Measurements from ENCODE around the gene IGSF21. TPM values are rescaled to one million over a fixed set of nuclear protein-coding genes. Genes with fewer than 3 reads are reported as not detected.

Gene IGSF21
- total RNA-seq, 4 donors from 2014 or later = 4.7 to 10.2 (median 5.9) TPM

GRCh38 chr1:18390953-18391352 is 283.4 kb downstream of the IGSF21 start:
- no peaks in the 10 kb centered on the region for H3K27me3 ChIP-seq
- 67 to 71% methylated on average over 11 of the region's 11 CpGs for WGBS, 2 donors
- H3K27ac ChIP-seq = no peak overlapping the region
- H3K4me3 ChIP-seq = no peak overlapping the region
- H3K36me3 ChIP-seq = no peaks in the 10 kb centered on the region
- peaks cover 0 to 8% (median 0%) of the 10 kb centered on the region in 4 donors for H3K9me3 ChIP-seq
- TF ChIP-seq CTCF (IDR thresholded peaks at IDR 0.05) (no peak), POLR2A (IDR thresholded peaks at IDR 0.05) (no peak), EP300 (IDR thresholded peaks at IDR 0.05) (no peak)
- no peak for DNase-seq (ENCODE audit: low spot score in 2 of 2)
- H3K4me1 ChIP-seq = no peaks in the 10 kb centered on the region

- H3K27me3 ChIP-seq = peaks cover 0 to 4% of the 10 kb centered on the region in 2 donors
- TF ChIP-seq EP300 (IDR thresholded peaks at IDR 0.05) = no peak
- TF ChIP-seq CTCF (IDR thresholded peaks at IDR 0.05) = no peak
- no peak for TF ChIP-seq POLR2A (IDR thresholded peaks at IDR 0.05)
These were observed 287.1 kb downstream of the IGSF21 start for GRCh38 chr1:18394563-18395156.

GRCh38 chr1:18396247-18396980 is 288.8 kb downstream of the IGSF21 start:
- Histone ChIP-seq H3K9me3 (no peaks in the 10 kb centered on the region), H3K4me3 (no peak overlapping the region), H3K36me3 (no peaks in the 10 kb centered on the region), H3K27ac (no peak overlapping the region), H3K27me3 (peaks cover 0 to 4% of the 10 kb centered on the region in 2 donors), H3K4me1 (no peaks in the 10 kb centered on the region)
- DNase-seq (ENCODE audit: low spot score in 2 of 2) = no peak
- TF ChIP-seq POLR2A (IDR thresholded peaks at IDR 0.05) (no peak), EP300 (IDR thresholded peaks at IDR 0.05) (no peak), CTCF (IDR thresholded peaks at IDR 0.05) (no peak)
- WGBS, 2 donors = 67 to 70% methylated on average over 7 of the region's 7 CpGs

More at GRCh38 chr1:18394563-18395156, 287.1 kb downstream of the IGSF21 start:
- no peaks in the 10 kb centered on the region for H3K4me1 ChIP-seq
- H3K9me3 ChIP-seq = no peaks in the 10 kb centered on the region
- 86 to 91% methylated on average over 9 of the region's 9 CpGs for WGBS, 2 donors
- no peak overlapping the region for H3K27ac ChIP-seq
- no peak overlapping the region for H3K4me3 ChIP-seq
- no peak for DNase-seq (ENCODE audit: low spot score in 2 of 2)
- no peaks in the 10 kb centered on the region for H3K36me3 ChIP-seq

GRCh38 chr1:18397641-18398040 is 290.0 kb downstream of the IGSF21 start:
- TF ChIP-seq EP300 (IDR thresholded peaks at IDR 0.05) = no peak
- TF ChIP-seq POLR2A (IDR thresholded peaks at IDR 0.05) = no peak
- TF ChIP-seq CTCF (IDR thresholded peaks at IDR 0.05) = no peak
- Histone ChIP-seq H3K27ac (no peak overlapping the region), H3K36me3 (no peaks in the 10 kb centered on the region), H3K4me1 (no peaks in the 10 kb centered on the region), H3K4me3 (no peak overlapping the region), H3K27me3 (peaks cover 0 to 4% of the 10 kb centered on the region in 2 donors), H3K9me3 (no peaks in the 10 kb centered on the region)
- WGBS, 2 donors = 73 to 74% methylated on average over 4 of the region's 4 CpGs
- DNase-seq (ENCODE audit: low spot score in 2 of 2) = no peak

GRCh38 chr1:18398791-18399530 is 291.4 kb downstream of the IGSF21 start:
- Histone ChIP-seq H3K27ac (no peak overlapping the region), H3K4me3 (no peak overlapping the region), H3K27me3 (peaks cover 0 to 4% of the 10 kb centered on the region in 2 donors), H3K36me3 (no peaks in the 10 kb centered on the region), H3K9me3 (no peaks in the 10 kb centered on the region), H3K4me1 (no peaks in the 10 kb centered on the region)
- 49 to 55% methylated on average over 5 of the region's 5 CpGs for WGBS, 2 donors
- TF ChIP-seq EP300 (IDR thresholded peaks at IDR 0.05) (no peak), CTCF (IDR thresholded peaks at IDR 0.05) (no peak), POLR2A (IDR thresholded peaks at IDR 0.05) (no peak)
- no peak for DNase-seq (ENCODE audit: low spot score in 2 of 2)

All from tibial nerve (tissue), 4 donors.